Left lung (tissue), 10 donors: ENCODE results near the gene GPR21. TPM values are rescaled to one million over a fixed set of nuclear protein-coding genes. Genes with fewer than 3 reads are reported as not detected.

Experiments
- ATAC-seq: fragments of 200-7000 bp; cut with Tn5 transposase; one replicate; pipeline ENCODE4 v1.9.1; 2020; ENCODE audit warnings: moderate library complexity
- DNase-seq, 4 donors: peaks; one replicate each; pipeline ENCODE4 v3.0.0-alpha.2; 2013 to 2020
- H3K27ac ChIP-seq, 2 donors: fragments of 200-600 bp; sonication (generic) in 1 of 2; one replicate each; pipeline versions ENCODE4 v1.5.0 to v1.8.0; 2020 to 2021
- H3K27me3 ChIP-seq, 2 donors: fragments of 200-600 bp; sonication (generic) in 1 of 2; one replicate each; pipeline versions ENCODE4 v1.5.0 to v1.8.0; 2020 to 2021
- H3K36me3 ChIP-seq, 2 donors: fragments of 200-600 bp; sonication (generic) in 1 of 2; one replicate each; pipeline versions ENCODE4 v1.5.0 to v1.8.0; 2020 to 2021
- H3K4me1 ChIP-seq, 2 donors: fragments of 200-600 bp; one replicate each; pipeline ENCODE4 v1.8.0; 2021
- H3K4me3 ChIP-seq, 2 donors: fragments of 200-600 bp; sonication (generic) in 1 of 2; one replicate each; pipeline versions ENCODE4 v1.5.0 to v1.8.0; 2020 to 2021; ENCODE audit warnings: mild to moderate bottlenecking in 1 of 2
- H3K9me3 ChIP-seq, 2 donors: fragments of 200-600 bp; sonication (generic) in 1 of 2; one replicate each; pipeline versions ENCODE4 v1.5.0 to v1.8.0; 2020 to 2021
- CTCF ChIP-seq, 2 donors: fragments of 200-600 bp; sonication (generic) in 1 of 2; IDR thresholded peaks; one replicate each; pipeline versions ENCODE4 v1.5.0 to v1.8.0; 2021; ENCODE audit warnings: antibody characterized with exemption in 2 of 2
- intact Hi-C, 2 donors: fragments of 100-400 bp; cut with DNase I; formaldehyde crosslinking; loops; one replicate each; pipeline versions ENCODE4 v1.11.2 to v1.14.2; 2022
- polyA plus RNA-seq, 6 donors: library from polyadenylated mRNA; unstranded; fragments of 120-200 nt; gene quantifications; one replicate each; pipeline ENCODE4 v1.2.1, GENCODE V29; 2013; ENCODE audit not compliant: insufficient read length in 6 of 6
- total RNA-seq, 2 donors: library from RNA; stranded (reverse); fragmentation: NEBNext Ultra II Directional; extraction: Animal tissue kit (Norgen Biotek cat#: 25700); gene quantifications; one replicate each; pipeline ENCODE4 v1.2.1, GENCODE V29; 2021
- donor health status: DM: no; HTN: yes; CAD: no.
- donor health status: DM: no; HTN: no; CAD: no.

GPR21 gene
- total and polyA plus RNA-seq, 8 donors, result 0.22 to 0.63 (median 0.41) TPM; not detected in 3

DNA sequence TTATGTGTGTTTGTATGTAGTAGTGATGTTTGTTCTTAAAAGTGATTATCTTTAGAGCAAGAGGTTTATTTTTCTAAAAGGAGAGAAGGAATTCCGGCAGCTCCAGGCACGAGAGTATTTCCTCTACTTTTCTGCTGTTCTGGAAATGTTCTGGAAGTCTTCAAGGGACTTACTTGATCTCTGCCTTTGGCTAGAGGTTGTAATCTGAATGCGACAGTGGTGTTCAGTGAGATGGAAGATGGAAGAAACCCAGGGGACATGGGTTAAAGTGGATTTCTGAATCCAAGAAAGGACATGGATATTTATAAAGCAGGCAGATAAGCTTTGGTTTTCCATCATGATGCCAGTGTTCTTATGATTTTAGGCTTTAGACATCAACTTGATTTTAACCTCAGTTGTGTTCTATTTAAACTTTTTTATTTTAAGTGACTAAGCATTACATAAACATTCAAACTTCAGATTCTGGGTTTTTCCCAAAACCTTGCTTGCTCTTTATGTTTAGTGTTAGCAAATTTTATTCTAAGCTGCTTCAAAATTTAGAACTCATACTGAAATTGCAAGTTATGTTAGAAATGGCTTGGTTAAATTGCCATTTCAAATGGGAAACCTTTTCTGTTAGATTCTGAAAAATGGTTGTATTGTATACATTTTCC lies 3.6 kb downstream of the GPR21 start:
- Histone ChIP-seq H3K27ac (no peak overlapping the region), H3K4me1 (peaks cover 0 to 7% of the 10 kb centered on the region in 2 donors), H3K27me3 (no peaks in the 10 kb centered on the region), H3K36me3 (peaks cover 0 to 12% of the 10 kb centered on the region in 2 donors), H3K4me3 (no peak overlapping the region), H3K9me3 (no peaks in the 10 kb centered on the region)
- DNase-seq (no peak), ATAC-seq (no peak)
- TF ChIP-seq CTCF (IDR thresholded peaks at IDR 0.05), result no peak
- intact Hi-C loops, result no loop called here

GRCh38 chr9:123039617-123040219 lies 6.3 kb downstream of the GPR21 start:
- intact Hi-C loops, result no loop called here
- Histone ChIP-seq H3K27me3 (no peaks in the 10 kb centered on the region), H3K4me1 (no peaks in the 10 kb centered on the region), H3K27ac (peak overlapping the region in 1 of 2 donors; percentile 41), H3K4me3 (no peak overlapping the region), H3K9me3 (peaks cover 0 to 3% of the 10 kb centered on the region in 2 donors), H3K36me3 (peaks cover 0 to 8% of the 10 kb centered on the region in 2 donors)
- ATAC-seq, result peak; percentile 64
- no peak for TF ChIP-seq CTCF (IDR thresholded peaks at IDR 0.05)
- no peak for DNase-seq

DNA sequence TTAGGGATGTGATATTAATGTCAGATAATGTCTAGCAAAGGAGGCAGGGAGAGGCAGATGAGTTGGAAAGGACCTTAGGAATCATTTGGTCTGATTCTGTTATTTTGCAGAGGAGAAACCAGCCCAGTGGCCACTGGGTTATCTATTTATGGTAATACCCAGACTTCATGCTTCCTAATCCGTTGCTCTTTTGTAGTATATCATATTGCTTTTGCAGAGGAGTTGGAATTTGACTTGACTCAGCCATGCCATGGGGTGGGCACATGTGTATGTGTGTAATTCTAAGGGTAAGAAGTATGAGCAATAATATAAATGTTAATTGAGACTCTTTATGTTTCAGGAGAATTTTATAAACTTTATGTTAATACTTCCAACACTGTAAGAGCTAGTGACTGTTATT lies 7.3 kb downstream of the GPR21 start:
- ATAC-seq (no peak), DNase-seq (no peak)
- intact Hi-C loops, result no loop called here
- Histone ChIP-seq H3K27me3 (no peaks in the 10 kb centered on the region), H3K4me3 (no peak overlapping the region), H3K36me3 (peaks cover 0 to 3% of the 10 kb centered on the region in 2 donors), H3K9me3 (peaks cover 0 to 3% of the 10 kb centered on the region in 2 donors), H3K27ac (no peak overlapping the region), H3K4me1 (no peaks in the 10 kb centered on the region)
- TF ChIP-seq CTCF (IDR thresholded peaks at IDR 0.05), result no peak

- intact Hi-C loops, result no loop called here
- Histone ChIP-seq H3K27me3 (no peaks in the 10 kb centered on the region), H3K4me1 (no peaks in the 10 kb centered on the region), H3K36me3 (peaks cover 0 to 3% of the 10 kb centered on the region in 2 donors), H3K27ac (no peak overlapping the region), H3K4me3 (no peak overlapping the region), H3K9me3 (peaks cover 0 to 3% of the 10 kb centered on the region in 2 donors)
- ATAC-seq (no peak), DNase-seq (no peak)
- TF ChIP-seq CTCF (IDR thresholded peaks at IDR 0.05), result no peak
Observed at GRCh38 chr9:123041489-123041888, 8.0 kb downstream of the GPR21 start.

GRCh38 chr9:123043081-123043939 lies 9.8 kb downstream of the GPR21 start:
- Histone ChIP-seq H3K36me3 (peaks cover 0 to 3% of the 10 kb centered on the region in 2 donors), H3K27me3 (no peaks in the 10 kb centered on the region), H3K4me3 (no peak overlapping the region), H3K4me1 (peaks cover 0 to under 1% of the 10 kb centered on the region in 2 donors), H3K27ac (no peak overlapping the region), H3K9me3 (peaks cover 0 to 3% of the 10 kb centered on the region in 2 donors)
- no peak for TF ChIP-seq CTCF (IDR thresholded peaks at IDR 0.05)
- DNase-seq (no peak), ATAC-seq (no peak)
- intact Hi-C loops, result no loop called here
